ENCODE measurements around the gene DHX58.
A peak's percentile ranks its signal among the peaks of the same experiment; 100 is the strongest.

DHX58 gene

GRCh38 chr17:42109086-42109485, 3.4 kb downstream of the DHX58 start:
- no peak for DNase-seq

- DNase-seq = peak in 1 of 3 experiments; percentile 93
Observed at GRCh38 chr17:42107597-42108576, 4.6 kb downstream of the DHX58 start.

- no peak for DNase-seq
Observed at GRCh38 chr17:42107124-42107523, 5.4 kb downstream of the DHX58 start.

GRCh38 chr17:42106009-42106408, 6.5 kb downstream of the DHX58 start:
- no peak for DNase-seq

GRCh38 chr17:42104264-42104663, 8.2 kb downstream of the DHX58 start:
- DNase-seq = no peak

- no peak for DNase-seq
Observed at GRCh38 chr17:42103221-42103954, 9.1 kb downstream of the DHX58 start.

GRCh38 chr17:42101513-42102292, 10.8 kb downstream of the DHX58 start:
- peak; percentile 36 to 69 (median 47) for DNase-seq

GRCh38 chr17:42098730-42099399, 13.6 kb downstream of the DHX58 start:
- DNase-seq = no peak

GRCh38 chr17:42097691-42098631, 14.6 kb downstream of the DHX58 start, which contains the start of gene ZNF385C:
Gene ZNF385C, minus strand, starts transcription at chr17:42098473. Its CDS starts 35,417 bp downstream, at chr17:42063056.
- peak; percentile 13 to 50 (median 43) for DNase-seq

- no peak for DNase-seq
Observed at GRCh38 chr17:42096360-42097111, 16.0 kb downstream of the DHX58 start.

- DNase-seq = no peak
Observed at GRCh38 chr17:42094375-42095069, 18.0 kb downstream of the DHX58 start.

- DNase-seq = no peak
Observed at GRCh38 chr17:42092939-42093338, 19.6 kb downstream of the DHX58 start.

- no peak for DNase-seq
Observed at GRCh38 chr17:42090964-42091790, 21.3 kb downstream of the DHX58 start.

GRCh38 chr17:42088736-42089135, 23.8 kb downstream of the DHX58 start:
- DNase-seq = no peak

- peak in 1 of 3 experiments; percentile 30 for DNase-seq
Observed at GRCh38 chr17:42087736-42088705, 24.5 kb downstream of the DHX58 start.

GRCh38 chr17:42087042-42087701, 25.3 kb downstream of the DHX58 start:
- DNase-seq = peak in 1 of 3 experiments; percentile 57
